HFFc6 (cell line): ENCODE measurements around the gene FBXW12. TPM values are rescaled to one million over a fixed set of nuclear protein-coding genes. Genes with fewer than 3 reads are reported as not detected.

ENCODE experiments used
- DNase-seq: peaks from one replicate; pipeline ENCODE4 v3.0.0-alpha.2; 2018
- H3K27ac Mint-ChIP-seq: 2 replicates; pipeline ENCODE4 v1.8.0; 2020; ENCODE audit warnings: mild to moderate bottlenecking, mixed read lengths
- H3K27me3 Mint-ChIP-seq: 2 replicates; pipeline ENCODE4 v1.8.0; 2021; ENCODE audit warnings: mild to moderate bottlenecking, moderate library complexity, mixed read lengths; ENCODE audit not compliant: insufficient read depth
- H3K36me3 Mint-ChIP-seq: 2 replicates; pipeline ENCODE4 v1.8.0; 2021; ENCODE audit warnings: low read depth, mixed read lengths
- H3K4me1 Mint-ChIP-seq: 2 replicates; pipeline ENCODE4 v1.8.0; 2020; ENCODE audit warnings: low read depth, mixed read lengths
- H3K4me3 Mint-ChIP-seq: 2 replicates; pipeline ENCODE4 v1.8.0; 2020; ENCODE audit warnings: mild to moderate bottlenecking, moderate library complexity, mixed read lengths
- H3K9me3 Mint-ChIP-seq: 2 replicates; pipeline ENCODE4 v1.8.0; 2020; ENCODE audit warnings: mild to moderate bottlenecking, mixed read lengths
- total RNA-seq, 6 experiments: library from RNA; stranded (reverse); fragmentation: NEBNext Ultra II Directional; extraction: Animal tissue kit (Norgen Biotek cat#: 25700); gene quantifications; 2 replicates in 1 of 6; 3 replicates in 5 of 6; pipeline ENCODE4 v1.2.3, GENCODE V29; 2021
- TF ChIP-seq, protein P1 (sequence below): fragments of 200-600 bp; sonication (generic); IDR thresholded peaks from 2 replicates; pipeline ENCODE4 v1.5.0; 2021; ENCODE audit warnings: antibody characterized with exemption, mild to moderate bottlenecking

Gene FBXW12
- total RNA-seq, 6 experiments from 2014 or later: not detected

DNA sequence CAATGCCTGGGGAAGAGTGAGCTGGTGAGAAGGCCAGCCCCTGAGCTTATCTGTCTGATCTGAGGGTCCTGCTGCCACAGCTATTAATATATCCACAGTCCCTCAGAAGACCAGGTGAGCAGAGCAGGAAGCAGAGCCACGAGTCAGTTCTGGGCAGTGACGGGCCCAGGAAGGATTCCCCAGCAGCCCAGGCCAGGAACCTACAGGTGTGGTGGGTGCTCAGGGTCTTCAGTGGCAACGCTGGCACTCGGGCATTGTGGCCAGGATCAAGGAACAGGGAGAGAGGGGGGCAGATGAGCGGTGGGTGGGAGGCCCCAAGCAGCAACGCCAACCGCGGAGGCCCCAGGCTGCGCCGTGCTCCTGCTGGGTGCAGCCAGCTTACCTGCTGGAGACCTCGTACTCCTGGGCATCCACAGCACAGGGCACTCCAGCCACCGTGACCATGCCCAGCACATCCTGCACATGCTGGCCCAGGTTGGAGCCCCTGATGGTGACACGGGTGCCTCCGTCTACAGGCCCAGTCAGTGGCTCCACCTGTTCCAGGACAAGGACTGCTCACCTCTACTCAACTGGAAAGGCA is 45.6 kb downstream of the FBXW12 start:
- no peak for DNase-seq
- no peak overlapping the region for H3K4me3 Mint-ChIP-seq
- TF ChIP-seq, protein P1, sequence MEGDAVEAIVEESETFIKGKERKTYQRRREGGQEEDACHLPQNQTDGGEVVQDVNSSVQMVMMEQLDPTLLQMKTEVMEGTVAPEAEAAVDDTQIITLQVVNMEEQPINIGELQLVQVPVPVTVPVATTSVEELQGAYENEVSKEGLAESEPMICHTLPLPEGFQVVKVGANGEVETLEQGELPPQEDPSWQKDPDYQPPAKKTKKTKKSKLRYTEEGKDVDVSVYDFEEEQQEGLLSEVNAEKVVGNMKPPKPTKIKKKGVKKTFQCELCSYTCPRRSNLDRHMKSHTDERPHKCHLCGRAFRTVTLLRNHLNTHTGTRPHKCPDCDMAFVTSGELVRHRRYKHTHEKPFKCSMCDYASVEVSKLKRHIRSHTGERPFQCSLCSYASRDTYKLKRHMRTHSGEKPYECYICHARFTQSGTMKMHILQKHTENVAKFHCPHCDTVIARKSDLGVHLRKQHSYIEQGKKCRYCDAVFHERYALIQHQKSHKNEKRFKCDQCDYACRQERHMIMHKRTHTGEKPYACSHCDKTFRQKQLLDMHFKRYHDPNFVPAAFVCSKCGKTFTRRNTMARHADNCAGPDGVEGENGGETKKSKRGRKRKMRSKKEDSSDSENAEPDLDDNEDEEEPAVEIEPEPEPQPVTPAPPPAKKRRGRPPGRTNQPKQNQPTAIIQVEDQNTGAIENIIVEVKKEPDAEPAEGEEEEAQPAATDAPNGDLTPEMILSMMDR: no peak
- no peaks in the 10 kb centered on the region for H3K9me3 Mint-ChIP-seq
- H3K4me1 Mint-ChIP-seq: no peaks in the 10 kb centered on the region
- H3K27ac Mint-ChIP-seq: no peak overlapping the region
- H3K36me3 Mint-ChIP-seq: no peaks in the 10 kb centered on the region
- peaks cover 8% of the 10 kb centered on the region for H3K27me3 Mint-ChIP-seq

DNA sequence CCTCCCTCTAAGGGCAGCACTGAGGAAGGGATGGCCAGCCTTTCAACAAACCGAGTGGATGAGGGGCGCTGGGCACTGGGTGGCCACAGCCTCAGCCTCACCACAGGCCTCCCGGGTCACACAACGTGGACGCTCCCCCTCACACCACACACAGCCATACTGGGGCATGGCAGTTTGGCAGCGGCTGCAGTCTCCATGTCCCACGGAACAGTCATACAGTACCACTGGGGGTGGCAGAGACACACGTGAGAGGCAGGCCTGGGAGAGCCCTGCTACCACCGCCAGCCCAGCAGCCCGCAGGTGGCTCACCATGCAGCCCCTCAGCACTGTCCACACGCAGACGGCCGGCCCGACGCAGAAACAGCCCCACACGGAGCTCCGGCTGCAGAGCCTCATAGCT is 46.1 kb downstream of the FBXW12 start:
- Mint-ChIP-seq H3K4me3 (no peak overlapping the region), H3K27ac (no peak overlapping the region), H3K36me3 (no peaks in the 10 kb centered on the region), H3K4me1 (no peaks in the 10 kb centered on the region), H3K27me3 (peaks cover 8% of the 10 kb centered on the region), H3K9me3 (no peaks in the 10 kb centered on the region)
- no peak for DNase-seq
- TF ChIP-seq, protein P1: no peak

DNA sequence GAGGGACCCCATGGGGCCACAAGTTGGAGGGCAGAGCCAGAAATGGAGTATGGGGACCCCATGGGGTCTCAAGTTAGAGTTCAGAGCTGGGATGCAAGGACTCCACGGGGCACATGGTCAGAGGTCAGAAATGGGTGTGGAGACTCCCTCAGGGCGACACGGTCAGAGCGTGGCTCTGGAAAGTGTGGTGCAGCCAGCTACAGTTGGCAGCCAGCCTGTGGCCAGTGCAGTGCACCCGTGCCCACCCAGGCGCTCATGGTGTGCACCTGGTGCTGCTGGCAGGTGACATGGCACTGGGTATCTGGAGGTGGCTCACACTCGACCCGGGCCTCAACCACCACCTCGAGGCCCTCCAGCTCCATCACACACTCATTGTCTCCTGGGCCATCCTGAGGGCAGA is 46.6 kb downstream of the FBXW12 start:
- no peak for DNase-seq
- TF ChIP-seq, protein P1: no peak
- Mint-ChIP-seq H3K27ac (no peak overlapping the region), H3K4me3 (no peak overlapping the region), H3K36me3 (no peaks in the 10 kb centered on the region), H3K27me3 (peaks cover 8% of the 10 kb centered on the region), H3K9me3 (no peaks in the 10 kb centered on the region), H3K4me1 (no peaks in the 10 kb centered on the region)

DNA sequence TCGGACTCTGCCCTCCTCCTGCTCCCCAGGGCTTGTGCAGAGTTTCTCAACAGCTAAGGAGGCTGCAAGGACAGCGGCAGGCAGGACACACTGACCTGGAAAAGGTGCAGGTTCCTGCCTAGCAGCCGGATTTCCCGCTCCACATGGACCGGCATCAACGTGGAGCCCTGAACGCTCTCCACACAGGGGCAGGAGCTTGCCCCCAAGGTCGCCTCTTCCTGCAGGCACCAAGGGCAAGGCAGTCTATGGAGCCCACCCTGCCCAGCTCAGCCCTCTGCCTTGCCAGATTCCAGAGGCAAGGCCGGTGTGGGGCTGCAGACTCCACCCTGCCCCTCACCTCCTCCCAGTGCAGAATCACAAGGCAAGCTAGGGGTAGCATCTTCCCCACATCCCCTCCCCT is 47.1 kb downstream of the FBXW12 start:
- no peaks in the 10 kb centered on the region for H3K36me3 Mint-ChIP-seq
- DNase-seq: no peak
- H3K4me3 Mint-ChIP-seq: no peak overlapping the region
- no peaks in the 10 kb centered on the region for H3K9me3 Mint-ChIP-seq
- H3K27me3 Mint-ChIP-seq: peaks cover 8% of the 10 kb centered on the region
- H3K27ac Mint-ChIP-seq: no peak overlapping the region
- TF ChIP-seq, protein P1: no peak
- H3K4me1 Mint-ChIP-seq: no peaks in the 10 kb centered on the region

DNA sequence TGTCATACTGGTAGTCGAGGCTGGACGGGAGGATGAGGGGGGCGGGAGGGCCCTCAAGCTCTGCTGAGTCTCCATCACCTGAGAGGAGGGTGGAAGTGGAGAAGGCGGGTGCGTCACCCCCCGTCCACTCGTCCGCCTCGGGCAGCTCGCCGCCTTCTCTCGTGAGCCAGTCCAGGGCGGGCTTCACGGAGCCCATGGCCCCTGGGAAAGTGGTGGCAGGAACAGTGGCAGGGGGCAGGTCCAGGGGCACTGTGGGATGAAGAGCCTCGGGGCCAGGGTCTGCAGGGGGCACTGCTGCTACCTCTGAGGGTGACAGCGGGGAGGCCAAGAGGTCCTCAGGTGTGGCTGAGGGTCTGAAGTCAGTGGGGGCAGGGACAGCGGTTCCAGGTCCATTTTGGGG is 47.6 kb downstream of the FBXW12 start:
- Mint-ChIP-seq H3K36me3 (no peaks in the 10 kb centered on the region), H3K27me3 (peaks cover 8% of the 10 kb centered on the region), H3K9me3 (no peaks in the 10 kb centered on the region), H3K4me1 (0 out of 2 replicates have a peak, but pooled peaks cover under 1% of the 10 kb centered on the region), H3K4me3 (no peak overlapping the region), H3K27ac (no peak overlapping the region)
- TF ChIP-seq, protein P1: no peak
- no peak for DNase-seq
